ENCODE results near the gene EFEMP1.

Gene EFEMP1, protein sequence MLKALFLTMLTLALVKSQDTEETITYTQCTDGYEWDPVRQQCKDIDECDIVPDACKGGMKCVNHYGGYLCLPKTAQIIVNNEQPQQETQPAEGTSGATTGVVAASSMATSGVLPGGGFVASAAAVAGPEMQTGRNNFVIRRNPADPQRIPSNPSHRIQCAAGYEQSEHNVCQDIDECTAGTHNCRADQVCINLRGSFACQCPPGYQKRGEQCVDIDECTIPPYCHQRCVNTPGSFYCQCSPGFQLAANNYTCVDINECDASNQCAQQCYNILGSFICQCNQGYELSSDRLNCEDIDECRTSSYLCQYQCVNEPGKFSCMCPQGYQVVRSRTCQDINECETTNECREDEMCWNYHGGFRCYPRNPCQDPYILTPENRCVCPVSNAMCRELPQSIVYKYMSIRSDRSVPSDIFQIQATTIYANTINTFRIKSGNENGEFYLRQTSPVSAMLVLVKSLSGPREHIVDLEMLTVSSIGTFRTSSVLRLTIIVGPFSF

DNA sequence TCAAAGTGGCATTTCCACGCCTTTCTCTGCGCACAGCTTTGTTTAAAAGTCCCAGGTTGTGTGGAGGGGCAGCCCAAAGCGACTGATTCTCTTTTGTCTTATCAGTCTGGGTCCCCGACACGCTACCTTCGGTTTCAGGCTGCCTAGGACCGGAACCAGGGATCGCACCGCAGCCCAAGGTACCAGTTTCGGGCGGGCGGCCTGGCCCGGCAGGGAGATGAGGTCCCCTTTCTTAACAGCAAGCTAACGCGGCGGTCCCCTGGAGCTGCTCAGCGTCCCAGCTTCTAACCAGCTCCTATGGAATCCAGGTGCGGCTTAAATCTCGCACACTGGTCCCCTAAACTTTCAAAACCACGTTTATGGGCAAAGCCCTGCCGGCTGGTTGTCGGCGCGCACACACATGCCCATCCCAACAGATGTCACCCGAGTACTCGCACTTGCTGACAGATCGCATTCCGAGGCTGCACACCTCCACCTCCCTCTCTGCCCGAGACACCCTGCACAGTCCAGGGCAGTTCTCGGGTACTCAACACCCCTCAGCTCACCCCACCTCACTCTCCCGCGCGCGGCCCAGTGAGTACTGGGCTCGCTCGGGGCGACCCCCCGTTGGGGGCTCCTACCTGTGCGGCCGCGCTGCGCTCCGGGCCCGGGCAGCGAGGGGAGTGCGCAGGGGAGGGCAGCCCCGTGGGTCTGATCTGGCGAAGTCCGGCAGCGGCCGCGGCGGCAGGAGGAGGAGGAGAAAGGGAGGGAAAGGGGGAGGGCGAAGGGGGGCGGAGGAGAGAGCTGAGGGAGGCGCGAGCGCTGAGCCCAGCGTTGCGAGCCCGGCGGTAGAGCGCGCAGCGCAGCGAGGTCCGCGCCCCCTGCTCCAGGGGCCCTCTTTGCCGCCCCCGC lies at the start of gene EFEMP1:
EFEMP1 (minus strand) TSS at position 692 of the 891 bp plus-strand sequence. CDS start 1,342 bp downstream, outside the sequence.
- H3K36me3 ChIP-seq (ENCODE audit: insufficient read depth, insufficient read length, low read length) = no peaks in the 10 kb centered on the region
- peaks cover 30% of the 10 kb centered on the region for H3K27me3 ChIP-seq (ENCODE audit: insufficient read depth, insufficient read length)
- no peaks in the 10 kb centered on the region for H3K9me3 ChIP-seq (ENCODE audit: insufficient read depth, low read length)
- peak within 1 kb of the TSS; percentile 72 for H3K9ac ChIP-seq (ENCODE audit: insufficient read length, low read depth)
- peak within 1 kb of the TSS; percentile 67 for H3K4me3 ChIP-seq (ENCODE audit: insufficient read length, low read depth)
- DNase-seq (ENCODE audit: low read depth, low spot score) = peak; percentile 57
- no peaks in the 10 kb centered on the region for H3K4me1 ChIP-seq (ENCODE audit: insufficient read depth, insufficient read length)
- TF ChIP-seq ZNF274 (IDR thresholded peaks at IDR 0.05; ENCODE audit: low read depth, low read length) = no peak
- TF ChIP-seq YY1 (IDR thresholded peaks at IDR 0.05; ENCODE audit: insufficient read depth, insufficient read length) = no peak
- TF ChIP-seq SUZ12 (IDR thresholded peaks at IDR 0.05; ENCODE audit: extremely low read depth, insufficient read depth, insufficient read length) = no peak

DNA sequence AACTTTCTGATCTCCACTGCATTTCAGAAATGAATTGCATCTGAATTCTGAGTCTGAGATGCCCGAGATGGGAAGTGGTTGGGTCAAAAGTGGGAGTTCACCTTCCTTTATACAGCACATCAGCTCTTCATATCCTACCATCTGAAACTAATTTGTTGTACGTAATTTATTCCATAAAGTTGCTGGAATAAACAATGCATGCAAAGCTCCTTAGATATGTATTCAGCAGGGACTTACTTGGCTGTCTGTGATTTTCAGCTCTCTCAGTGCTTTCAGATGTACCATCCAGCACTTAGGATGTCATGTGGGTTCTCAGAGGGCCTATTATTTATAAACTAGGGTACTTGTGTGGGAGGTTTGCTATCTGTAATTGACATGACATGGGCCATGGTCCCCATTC lies 46.9 kb upstream of the EFEMP1 start:
- DNase-seq (ENCODE audit: low read depth, low spot score) = no peak
- Histone ChIP-seq H3K9ac (ENCODE audit: insufficient read length, low read depth) (no peak overlapping the region), H3K36me3 (ENCODE audit: insufficient read depth, insufficient read length, low read length) (no peaks in the 10 kb centered on the region), H3K9me3 (ENCODE audit: insufficient read depth, low read length) (no peaks in the 10 kb centered on the region), H3K27me3 (ENCODE audit: insufficient read depth, insufficient read length) (no peaks in the 10 kb centered on the region), H3K4me3 (ENCODE audit: insufficient read length, low read depth) (no peak overlapping the region), H3K4me1 (ENCODE audit: insufficient read depth, insufficient read length) (no peaks in the 10 kb centered on the region)
- TF ChIP-seq YY1 (IDR thresholded peaks at IDR 0.05; ENCODE audit: insufficient read depth, insufficient read length) (no peak), SUZ12 (IDR thresholded peaks at IDR 0.05; ENCODE audit: extremely low read depth, insufficient read depth, insufficient read length) (no peak), ZNF274 (IDR thresholded peaks at IDR 0.05; ENCODE audit: low read depth, low read length) (no peak)

DNA sequence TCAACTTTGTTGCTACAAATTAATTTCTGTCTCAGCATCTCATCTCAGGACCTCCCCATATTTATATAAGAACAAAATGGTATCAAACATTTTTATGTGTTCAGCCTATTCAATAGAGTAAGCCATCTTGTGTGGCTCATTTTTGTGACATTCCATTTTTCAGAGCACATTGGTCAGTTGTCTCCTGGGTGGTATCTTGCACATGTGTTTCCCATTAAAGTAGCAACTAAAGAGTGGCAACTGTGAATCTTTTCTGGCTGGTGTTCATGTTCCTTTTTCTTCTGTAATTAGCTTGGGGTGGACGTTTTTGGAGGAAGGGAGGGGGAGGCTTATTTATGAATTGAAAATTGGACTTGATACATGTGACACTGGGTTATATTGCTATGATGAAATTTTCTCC lies 45.4 kb upstream of the EFEMP1 start:
- Histone ChIP-seq H3K27me3 (ENCODE audit: insufficient read depth, insufficient read length) (no peaks in the 10 kb centered on the region), H3K4me1 (ENCODE audit: insufficient read depth, insufficient read length) (no peaks in the 10 kb centered on the region), H3K4me3 (ENCODE audit: insufficient read length, low read depth) (no peak overlapping the region), H3K9ac (ENCODE audit: insufficient read length, low read depth) (no peak overlapping the region), H3K36me3 (ENCODE audit: insufficient read depth, insufficient read length, low read length) (no peaks in the 10 kb centered on the region), H3K9me3 (ENCODE audit: insufficient read depth, low read length) (no peaks in the 10 kb centered on the region)
- TF ChIP-seq YY1 (IDR thresholded peaks at IDR 0.05; ENCODE audit: insufficient read depth, insufficient read length) = no peak
- no peak for TF ChIP-seq ZNF274 (IDR thresholded peaks at IDR 0.05; ENCODE audit: low read depth, low read length)
- no peak for TF ChIP-seq SUZ12 (IDR thresholded peaks at IDR 0.05; ENCODE audit: extremely low read depth, insufficient read depth, insufficient read length)
- DNase-seq (ENCODE audit: low read depth, low spot score) = no peak

DNA sequence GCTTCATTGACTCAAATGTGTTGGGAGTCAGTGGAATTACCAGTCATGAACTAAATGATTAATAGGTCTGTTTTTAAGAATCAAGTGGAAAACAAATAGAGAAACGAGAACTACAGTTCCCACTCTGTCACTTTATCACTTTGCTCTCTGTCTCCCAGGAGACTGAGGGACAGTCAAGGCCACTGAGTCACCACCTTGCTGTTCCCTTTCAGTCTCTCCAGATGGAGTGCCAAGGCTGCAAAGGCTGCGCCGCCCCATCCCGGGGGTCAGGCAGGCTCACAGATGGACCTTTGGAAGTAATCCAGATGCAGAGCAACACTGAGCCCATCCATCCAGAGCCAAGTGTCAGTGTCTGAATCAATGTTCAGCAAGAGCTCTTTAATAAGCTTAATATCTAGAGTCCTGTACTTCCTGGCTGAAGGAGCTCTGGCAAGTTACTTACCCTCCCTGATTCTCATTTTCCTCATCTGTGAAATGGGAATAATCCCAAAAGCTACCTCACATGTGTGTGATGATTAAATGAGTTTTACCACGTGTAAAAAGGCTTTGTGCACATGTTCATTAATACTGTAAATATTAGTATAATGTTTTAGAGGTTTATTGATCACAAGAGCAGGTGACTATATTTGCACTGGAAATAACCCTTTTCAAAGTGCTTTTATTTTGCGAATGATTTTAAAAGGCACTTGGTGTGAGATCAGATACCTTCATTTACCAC lies 43.0 kb upstream of the EFEMP1 start:
- TF ChIP-seq YY1 (IDR thresholded peaks at IDR 0.05; ENCODE audit: insufficient read depth, insufficient read length) = no peak
- no peak for TF ChIP-seq ZNF274 (IDR thresholded peaks at IDR 0.05; ENCODE audit: low read depth, low read length)
- TF ChIP-seq SUZ12 (IDR thresholded peaks at IDR 0.05; ENCODE audit: extremely low read depth, insufficient read depth, insufficient read length) = no peak
- Histone ChIP-seq H3K9ac (ENCODE audit: insufficient read length, low read depth) (no peak overlapping the region), H3K27me3 (ENCODE audit: insufficient read depth, insufficient read length) (no peaks in the 10 kb centered on the region), H3K36me3 (ENCODE audit: insufficient read depth, insufficient read length, low read length) (no peaks in the 10 kb centered on the region), H3K9me3 (ENCODE audit: insufficient read depth, low read length) (no peaks in the 10 kb centered on the region), H3K4me3 (ENCODE audit: insufficient read length, low read depth) (no peak overlapping the region), H3K4me1 (ENCODE audit: insufficient read depth, insufficient read length) (no peaks in the 10 kb centered on the region)
- no peak for DNase-seq (ENCODE audit: low read depth, low spot score)

DNA sequence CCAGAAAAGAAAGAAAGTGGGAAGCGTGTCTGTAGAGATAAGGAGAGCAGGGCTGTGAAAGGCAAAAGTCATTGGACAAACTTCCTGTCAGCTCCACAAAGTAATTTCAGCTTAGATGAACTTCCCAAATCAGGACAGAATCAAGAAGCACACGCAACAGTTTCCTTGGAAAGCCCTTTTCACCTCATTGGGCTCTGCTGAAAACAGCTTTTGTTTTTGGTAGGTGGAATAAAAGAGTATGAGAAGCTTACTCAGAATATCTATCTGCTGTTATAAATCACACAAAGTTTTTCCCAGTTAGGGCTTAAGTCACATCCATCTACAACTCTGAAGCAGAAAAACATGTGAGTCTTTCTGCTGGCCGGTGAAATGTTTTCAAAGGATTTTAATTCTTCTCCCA lies 42.4 kb upstream of the EFEMP1 start:
- Histone ChIP-seq H3K36me3 (ENCODE audit: insufficient read depth, insufficient read length, low read length) (no peaks in the 10 kb centered on the region), H3K9me3 (ENCODE audit: insufficient read depth, low read length) (no peaks in the 10 kb centered on the region), H3K4me1 (ENCODE audit: insufficient read depth, insufficient read length) (no peaks in the 10 kb centered on the region), H3K9ac (ENCODE audit: insufficient read length, low read depth) (no peak overlapping the region), H3K27me3 (ENCODE audit: insufficient read depth, insufficient read length) (no peaks in the 10 kb centered on the region), H3K4me3 (ENCODE audit: insufficient read length, low read depth) (no peak overlapping the region)
- DNase-seq (ENCODE audit: low read depth, low spot score) = no peak
- TF ChIP-seq SUZ12 (IDR thresholded peaks at IDR 0.05; ENCODE audit: extremely low read depth, insufficient read depth, insufficient read length) = no peak
- no peak for TF ChIP-seq ZNF274 (IDR thresholded peaks at IDR 0.05; ENCODE audit: low read depth, low read length)
- no peak for TF ChIP-seq YY1 (IDR thresholded peaks at IDR 0.05; ENCODE audit: insufficient read depth, insufficient read length)

DNA sequence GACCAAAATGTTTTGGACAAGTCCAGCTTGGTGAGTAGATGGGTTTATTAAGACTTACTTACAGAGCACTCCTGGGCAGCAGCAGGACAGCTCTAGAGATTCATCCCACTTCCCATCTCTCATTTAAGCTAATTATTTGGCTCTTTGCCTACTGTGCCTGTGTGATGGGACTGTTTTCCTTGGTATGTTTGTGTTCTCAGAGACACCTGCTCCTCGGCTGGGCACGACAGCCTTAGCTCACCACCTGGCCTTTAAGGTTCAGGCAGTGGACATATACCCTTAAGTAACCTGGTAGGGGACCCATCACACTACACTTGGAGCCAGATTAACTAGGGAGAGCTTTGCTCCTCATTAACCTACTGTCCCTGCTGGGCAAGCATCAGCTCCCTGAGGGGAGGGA lies 41.7 kb upstream of the EFEMP1 start:
- no peaks in the 10 kb centered on the region for H3K4me1 ChIP-seq (ENCODE audit: insufficient read depth, insufficient read length)
- no peaks in the 10 kb centered on the region for H3K27me3 ChIP-seq (ENCODE audit: insufficient read depth, insufficient read length)
- no peak for TF ChIP-seq ZNF274 (IDR thresholded peaks at IDR 0.05; ENCODE audit: low read depth, low read length)
- no peak for TF ChIP-seq SUZ12 (IDR thresholded peaks at IDR 0.05; ENCODE audit: extremely low read depth, insufficient read depth, insufficient read length)
- no peak for TF ChIP-seq YY1 (IDR thresholded peaks at IDR 0.05; ENCODE audit: insufficient read depth, insufficient read length)
- H3K36me3 ChIP-seq (ENCODE audit: insufficient read depth, insufficient read length, low read length) = no peaks in the 10 kb centered on the region
- H3K9ac ChIP-seq (ENCODE audit: insufficient read length, low read depth) = no peak overlapping the region
- no peak overlapping the region for H3K4me3 ChIP-seq (ENCODE audit: insufficient read length, low read depth)
- no peak for DNase-seq (ENCODE audit: low read depth, low spot score)
- H3K9me3 ChIP-seq (ENCODE audit: insufficient read depth, low read length) = no peaks in the 10 kb centered on the region
